Measurements from ENCODE around the gene CEP89. TPM values are rescaled to one million over a fixed set of nuclear protein-coding genes. Genes with fewer than 3 reads are reported as not detected.
"Not testable (repeated sequence)": the region's sequence is repeated elsewhere in the genome, so short reads cannot be mapped to it uniquely, and the experiment has no call there.

CEP89 gene
- total and polyA plus RNA-seq, 4 donors = 4.4 to 22.6 (median 16.0) TPM

DNA sequence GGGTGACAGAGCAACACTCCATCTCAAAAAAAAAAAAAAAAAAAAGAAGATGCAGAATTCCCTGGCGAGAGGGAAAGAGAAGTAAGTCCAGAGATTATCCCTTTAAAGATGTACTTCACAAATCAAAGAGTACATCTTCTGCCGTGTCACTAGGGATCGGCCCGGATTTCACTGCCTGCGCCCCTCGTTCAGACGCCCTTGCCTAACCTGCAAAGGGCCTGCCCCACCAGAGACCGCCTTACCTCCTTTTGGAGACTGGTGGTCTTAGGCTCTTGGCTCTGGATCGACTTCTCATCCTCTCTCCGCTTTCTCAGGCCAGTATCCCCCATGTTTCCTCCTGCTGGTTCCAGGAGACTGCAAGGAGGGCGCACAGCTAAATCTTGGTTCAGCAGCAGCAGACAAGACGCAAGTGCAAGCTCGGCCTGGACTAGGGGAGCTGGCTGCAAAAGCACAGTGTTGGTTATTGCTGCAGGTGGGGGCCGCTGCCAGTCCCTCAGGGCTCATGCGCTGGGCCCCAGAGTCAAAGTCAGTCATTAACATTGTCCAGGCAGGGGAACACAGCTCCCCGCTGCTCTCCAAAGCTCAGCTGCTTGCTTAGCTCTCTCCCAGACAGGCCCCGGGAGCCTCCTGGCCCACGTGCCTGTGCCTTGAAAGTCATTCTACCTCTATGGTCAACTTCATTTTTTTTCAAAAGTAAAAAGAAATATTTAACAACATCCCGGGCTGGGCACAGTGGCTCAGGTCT, 103.4 kb downstream of the CEP89 start:
- Histone ChIP-seq H3K27me3 (ENCODE audit: control insufficient read depth in 1 of 2, insufficient read depth in 2 of 2, low read length in 1 of 2) (no peaks in the 10 kb centered on the region), H3K36me3 (ENCODE audit: control insufficient read depth in 1 of 2, insufficient read depth in 2 of 2, low read length in 1 of 2) (no peaks in the 10 kb centered on the region), H3K4me3 (ENCODE audit: low read length in 2 of 2) (no peak overlapping the region), H3K9me3 (ENCODE audit: control insufficient read depth, low read length) (no peaks in the 10 kb centered on the region), H3K27ac (ENCODE audit: low read depth in 1 of 2, low read length in 2 of 2) (no peak overlapping the region), H3K4me1 (ENCODE audit: control insufficient read depth in 1 of 2, insufficient read depth in 2 of 2, low read length in 2 of 2) (no peaks in the 10 kb centered on the region)
- DNase-seq = no peak
- intact Hi-C loops (cut with DNase I) = no loop called here
- 84 to 86% methylated on average over 19 of the region's 19 CpGs for WGBS, 2 donors
- ATAC-seq (ENCODE audit: low FRiP score) = no peak

DNA sequence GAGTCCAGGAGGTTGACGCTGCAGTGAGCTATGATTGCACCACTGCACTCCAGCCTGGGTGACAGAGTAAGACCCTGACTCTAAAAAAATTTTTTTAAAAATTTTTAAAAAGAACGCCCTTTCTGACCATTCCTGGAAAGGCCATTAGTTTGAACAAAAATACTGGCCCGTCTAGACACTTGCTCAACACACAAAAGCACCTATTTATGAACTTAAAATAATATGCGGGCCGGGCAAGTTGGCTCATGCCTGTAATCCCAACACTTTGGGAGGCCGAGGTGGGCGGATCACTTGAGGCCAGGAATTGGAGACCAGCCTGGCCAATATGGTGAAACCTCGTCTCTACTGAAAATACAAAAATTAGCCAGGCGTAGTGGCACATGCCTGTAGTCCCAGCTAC, 104.3 kb downstream of the CEP89 start:
- H3K4me3 ChIP-seq (ENCODE audit: low read length in 2 of 2); ATAC-seq (ENCODE audit: low FRiP score); DNase-seq; H3K9me3 ChIP-seq (ENCODE audit: control insufficient read depth, low read length); H3K27me3 ChIP-seq (ENCODE audit: control insufficient read depth in 1 of 2, insufficient read depth in 2 of 2, low read length in 1 of 2); H3K4me1 ChIP-seq (ENCODE audit: control insufficient read depth in 1 of 2, insufficient read depth in 2 of 2, low read length in 2 of 2); H3K27ac ChIP-seq (ENCODE audit: low read depth in 1 of 2, low read length in 2 of 2); H3K36me3 ChIP-seq (ENCODE audit: control insufficient read depth in 1 of 2, insufficient read depth in 2 of 2, low read length in 1 of 2); intact Hi-C loops (cut with DNase I): not testable (repeated sequence)
- 84% methylated on average over 9 of the region's 9 CpGs for WGBS, 2 donors

DNA sequence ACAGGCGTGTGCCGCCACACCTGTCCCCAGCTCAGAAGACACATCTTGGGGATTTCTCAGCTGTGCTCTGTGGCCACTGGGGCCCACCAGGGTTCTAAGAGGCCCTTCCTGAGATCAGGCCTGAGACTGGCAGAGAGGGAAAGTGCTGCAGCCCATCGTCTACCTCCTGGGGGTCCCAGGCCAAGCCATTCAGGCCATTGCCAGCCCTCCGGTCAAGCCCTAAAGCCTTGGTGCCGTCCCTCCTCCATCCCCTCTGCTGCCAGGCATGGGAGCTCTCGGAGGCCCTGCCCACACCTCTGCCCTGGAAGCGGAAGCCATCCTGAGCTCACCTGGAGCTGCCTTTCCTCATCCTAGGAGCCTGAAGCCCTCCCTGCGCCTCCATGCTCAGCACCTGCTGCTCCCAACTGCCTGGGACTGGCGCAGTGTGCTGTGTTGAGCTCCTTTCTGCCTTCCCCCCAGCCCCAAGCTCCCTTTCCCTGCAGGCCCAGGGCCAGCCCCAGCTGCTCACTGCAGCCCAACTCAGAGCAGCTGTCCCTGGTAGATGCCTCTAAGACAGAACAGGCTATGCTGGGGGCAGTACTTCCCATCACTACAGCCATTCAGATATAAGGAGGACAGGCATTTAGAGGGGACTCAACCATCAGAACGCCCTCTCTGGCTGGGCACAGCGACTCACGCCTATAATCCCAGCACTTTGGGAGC, 105.0 kb downstream of the CEP89 start:
- 82 to 86% methylated on average over 12 of the region's 12 CpGs for WGBS, 2 donors
- no peak for DNase-seq
- no peak overlapping the region for H3K4me3 ChIP-seq (ENCODE audit: low read length in 2 of 2)
- no peaks in the 10 kb centered on the region for H3K27me3 ChIP-seq (ENCODE audit: control insufficient read depth in 1 of 2, insufficient read depth in 2 of 2, low read length in 1 of 2)
- H3K9me3 ChIP-seq (ENCODE audit: control insufficient read depth, low read length) = no peaks in the 10 kb centered on the region
- H3K4me1 ChIP-seq (ENCODE audit: control insufficient read depth in 1 of 2, insufficient read depth in 2 of 2, low read length in 2 of 2) = no peaks in the 10 kb centered on the region
- H3K36me3 ChIP-seq (ENCODE audit: control insufficient read depth in 1 of 2, insufficient read depth in 2 of 2, low read length in 1 of 2) = no peaks in the 10 kb centered on the region
- H3K27ac ChIP-seq (ENCODE audit: low read depth in 1 of 2, low read length in 2 of 2) = no peak overlapping the region
- intact Hi-C loops (cut with DNase I) = no loop called here
- no peak for ATAC-seq (ENCODE audit: low FRiP score)

DNA sequence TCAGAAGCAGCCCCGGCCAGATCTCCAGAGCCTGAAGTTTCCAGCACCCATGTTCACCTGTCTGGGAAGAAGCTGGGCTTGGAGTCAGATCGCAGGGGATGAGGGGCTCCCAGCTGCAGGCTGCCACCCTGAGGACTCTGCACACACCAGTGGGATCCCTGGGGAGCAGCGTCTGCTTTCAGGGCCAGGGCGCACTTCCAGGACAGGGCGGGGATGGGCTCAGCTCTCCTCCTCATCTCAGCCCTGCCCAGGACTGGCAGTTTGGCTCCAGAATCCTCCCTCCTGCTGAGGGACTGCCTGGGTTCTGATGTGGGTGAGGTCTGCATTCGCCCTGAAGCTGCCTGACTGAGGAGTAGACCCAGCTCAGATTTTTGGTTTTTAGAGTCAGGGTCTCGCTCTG, 105.7 kb downstream of the CEP89 start:
- H3K4me3 ChIP-seq (ENCODE audit: low read length in 2 of 2) = no peak overlapping the region
- intact Hi-C loops (cut with DNase I) = no loop called here
- ATAC-seq (ENCODE audit: low FRiP score) (no peak), DNase-seq (no peak)
- H3K4me1 ChIP-seq (ENCODE audit: control insufficient read depth in 1 of 2, insufficient read depth in 2 of 2, low read length in 2 of 2) = no peaks in the 10 kb centered on the region
- H3K9me3 ChIP-seq (ENCODE audit: control insufficient read depth, low read length) = no peaks in the 10 kb centered on the region
- no peaks in the 10 kb centered on the region for H3K27me3 ChIP-seq (ENCODE audit: control insufficient read depth in 1 of 2, insufficient read depth in 2 of 2, low read length in 1 of 2)
- H3K27ac ChIP-seq (ENCODE audit: low read depth in 1 of 2, low read length in 2 of 2) = no peak overlapping the region
- no peaks in the 10 kb centered on the region for H3K36me3 ChIP-seq (ENCODE audit: control insufficient read depth in 1 of 2, insufficient read depth in 2 of 2, low read length in 1 of 2)
- 73 to 75% methylated on average over 7 of the region's 7 CpGs for WGBS, 2 donors

DNA sequence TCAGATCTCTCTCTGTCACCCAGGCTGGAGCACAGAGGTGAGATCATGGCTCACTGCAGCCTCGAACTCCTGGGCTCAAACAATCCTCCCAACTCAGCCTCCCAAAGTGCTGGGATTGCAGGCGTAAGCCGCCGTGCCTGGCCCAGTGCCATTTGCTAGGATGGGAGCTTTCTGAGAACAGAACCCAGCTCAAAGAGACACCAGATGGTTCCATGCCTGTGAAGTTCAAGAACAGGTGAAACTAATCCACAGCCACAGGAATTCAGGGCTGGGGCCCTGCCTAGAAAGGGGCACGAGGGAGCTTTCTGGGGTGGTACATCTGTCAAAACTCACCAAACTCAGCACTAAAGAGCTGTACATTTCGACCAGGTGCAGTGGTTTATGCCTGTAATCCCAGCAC, 106.4 kb downstream of the CEP89 start:
- no peak for DNase-seq
- intact Hi-C loops (cut with DNase I) = no loop called here
- H3K4me3 ChIP-seq (ENCODE audit: low read length in 2 of 2) = no peak overlapping the region
- H3K9me3 ChIP-seq (ENCODE audit: control insufficient read depth, low read length) = no peaks in the 10 kb centered on the region
- no peaks in the 10 kb centered on the region for H3K27me3 ChIP-seq (ENCODE audit: control insufficient read depth in 1 of 2, insufficient read depth in 2 of 2, low read length in 1 of 2)
- ATAC-seq (ENCODE audit: low FRiP score) = no peak
- WGBS, 2 donors = 77 to 85% methylated on average over 6 of the region's 6 CpGs
- no peaks in the 10 kb centered on the region for H3K4me1 ChIP-seq (ENCODE audit: control insufficient read depth in 1 of 2, insufficient read depth in 2 of 2, low read length in 2 of 2)
- no peak overlapping the region for H3K27ac ChIP-seq (ENCODE audit: low read depth in 1 of 2, low read length in 2 of 2)
- H3K36me3 ChIP-seq (ENCODE audit: control insufficient read depth in 1 of 2, insufficient read depth in 2 of 2, low read length in 1 of 2) = no peaks in the 10 kb centered on the region

DNA sequence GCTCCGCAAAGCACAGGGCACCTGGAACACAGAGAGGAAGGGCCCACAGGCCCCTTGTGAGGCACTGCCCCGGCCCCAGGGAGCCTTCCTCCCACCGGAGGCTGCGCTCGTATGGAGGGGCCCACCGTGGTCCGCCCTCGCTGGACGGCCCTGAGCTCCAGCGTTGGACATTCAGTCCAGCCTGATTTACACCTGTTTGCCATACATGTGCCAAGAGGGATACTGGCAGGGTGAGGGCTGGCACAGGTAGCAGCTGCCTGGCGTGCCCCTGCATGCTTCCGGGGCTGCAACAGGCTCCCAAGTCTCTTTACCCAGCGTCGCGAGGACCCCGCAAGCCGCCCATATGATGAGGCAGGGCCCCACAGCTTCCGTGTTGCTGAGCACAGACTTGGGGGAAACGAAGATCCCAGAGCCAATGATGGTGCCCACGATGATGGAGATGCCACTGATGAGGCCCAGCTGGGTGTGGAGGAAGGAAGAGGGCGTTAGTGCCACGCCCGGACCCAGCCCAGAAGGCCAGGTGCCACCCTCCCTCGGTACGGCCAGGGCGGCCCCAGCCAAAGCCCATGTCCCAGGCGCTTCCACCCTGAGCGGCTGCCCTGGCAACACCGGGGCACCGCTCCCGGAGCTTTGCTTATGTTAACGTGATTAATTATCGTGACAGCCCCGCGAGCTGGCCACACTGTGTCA, 107.3 kb downstream of the CEP89 start:
- WGBS, 2 donors = 79 to 84% methylated on average over 35 of the region's 35 CpGs
- Histone ChIP-seq H3K4me3 (ENCODE audit: low read length in 2 of 2) (no peak overlapping the region), H3K27ac (ENCODE audit: low read depth in 1 of 2, low read length in 2 of 2) (no peak overlapping the region), H3K4me1 (ENCODE audit: control insufficient read depth in 1 of 2, insufficient read depth in 2 of 2, low read length in 2 of 2) (no peaks in the 10 kb centered on the region), H3K27me3 (ENCODE audit: control insufficient read depth in 1 of 2, insufficient read depth in 2 of 2, low read length in 1 of 2) (no peaks in the 10 kb centered on the region), H3K9me3 (ENCODE audit: control insufficient read depth, low read length) (no peaks in the 10 kb centered on the region), H3K36me3 (ENCODE audit: control insufficient read depth in 1 of 2, insufficient read depth in 2 of 2, low read length in 1 of 2) (no peaks in the 10 kb centered on the region)
- DNase-seq (no peak), ATAC-seq (ENCODE audit: low FRiP score) (no peak)
- intact Hi-C loops (cut with DNase I) = no loop called here

DNA sequence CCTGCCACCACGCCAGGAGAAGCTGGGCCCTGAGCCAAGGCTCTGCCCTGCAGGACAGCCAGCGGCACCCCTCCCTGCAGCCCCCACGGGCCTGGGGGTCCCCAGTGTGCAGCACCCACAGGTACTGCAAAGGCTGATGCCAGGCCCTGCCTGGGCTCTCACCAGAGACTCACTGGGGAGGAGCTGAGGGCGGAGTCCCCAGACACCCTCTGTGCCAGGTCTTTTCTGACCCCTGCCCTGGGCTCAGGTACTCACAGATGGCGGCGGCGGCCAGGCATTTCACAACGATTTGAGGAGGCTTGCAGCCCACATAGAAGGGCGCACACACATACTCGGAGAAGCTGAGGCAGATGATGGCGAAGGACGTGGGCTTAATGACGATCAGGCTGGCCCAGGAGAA, 107.9 kb downstream of the CEP89 start:
- Histone ChIP-seq H3K4me1 (ENCODE audit: control insufficient read depth in 1 of 2, insufficient read depth in 2 of 2, low read length in 2 of 2) (no peaks in the 10 kb centered on the region), H3K9me3 (ENCODE audit: control insufficient read depth, low read length) (no peaks in the 10 kb centered on the region), H3K27ac (ENCODE audit: low read depth in 1 of 2, low read length in 2 of 2) (no peak overlapping the region), H3K36me3 (ENCODE audit: control insufficient read depth in 1 of 2, insufficient read depth in 2 of 2, low read length in 1 of 2) (no peaks in the 10 kb centered on the region), H3K4me3 (ENCODE audit: low read length in 2 of 2) (no peak overlapping the region), H3K27me3 (ENCODE audit: control insufficient read depth in 1 of 2, insufficient read depth in 2 of 2, low read length in 1 of 2) (no peaks in the 10 kb centered on the region)
- ATAC-seq (ENCODE audit: low FRiP score) (no peak), DNase-seq (no peak)
- WGBS, 2 donors = 89 to 91% methylated on average over 13 of the region's 13 CpGs
- intact Hi-C loops (cut with DNase I) = no loop called here

DNA sequence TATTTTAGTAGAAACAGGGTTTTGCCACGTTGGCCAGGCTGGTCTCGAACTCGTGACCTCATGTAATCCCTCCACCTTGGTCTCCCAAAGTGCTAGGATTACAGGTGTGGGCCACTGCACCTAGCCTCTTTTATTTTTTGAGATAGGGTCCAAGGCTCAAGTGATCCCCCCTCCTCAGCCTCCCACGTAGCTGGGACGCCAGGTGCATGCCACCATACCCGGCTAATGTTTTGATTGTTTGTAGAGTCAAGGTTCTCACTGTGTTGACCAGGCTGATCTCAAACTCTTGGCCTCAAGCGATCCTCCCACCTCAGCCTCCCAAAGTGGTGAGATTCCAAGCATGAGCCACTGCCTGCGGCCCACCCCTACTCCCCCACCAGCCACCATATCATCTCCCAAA, 108.5 kb downstream of the CEP89 start:
- WGBS, 2 donors = 93 to 97% methylated on average over 8 of the region's 8 CpGs
- no peak overlapping the region for H3K27ac ChIP-seq (ENCODE audit: low read depth in 1 of 2, low read length in 2 of 2)
- ATAC-seq (ENCODE audit: low FRiP score) = no peak
- DNase-seq = no peak
- intact Hi-C loops (cut with DNase I) = no loop called here
- no peaks in the 10 kb centered on the region for H3K36me3 ChIP-seq (ENCODE audit: control insufficient read depth in 1 of 2, insufficient read depth in 2 of 2, low read length in 1 of 2)
- no peak overlapping the region for H3K4me3 ChIP-seq (ENCODE audit: low read length in 2 of 2)
- H3K9me3 ChIP-seq (ENCODE audit: control insufficient read depth, low read length) = no peaks in the 10 kb centered on the region
- H3K4me1 ChIP-seq (ENCODE audit: control insufficient read depth in 1 of 2, insufficient read depth in 2 of 2, low read length in 2 of 2) = no peaks in the 10 kb centered on the region
- H3K27me3 ChIP-seq (ENCODE audit: control insufficient read depth in 1 of 2, insufficient read depth in 2 of 2, low read length in 1 of 2) = no peaks in the 10 kb centered on the region

DNA sequence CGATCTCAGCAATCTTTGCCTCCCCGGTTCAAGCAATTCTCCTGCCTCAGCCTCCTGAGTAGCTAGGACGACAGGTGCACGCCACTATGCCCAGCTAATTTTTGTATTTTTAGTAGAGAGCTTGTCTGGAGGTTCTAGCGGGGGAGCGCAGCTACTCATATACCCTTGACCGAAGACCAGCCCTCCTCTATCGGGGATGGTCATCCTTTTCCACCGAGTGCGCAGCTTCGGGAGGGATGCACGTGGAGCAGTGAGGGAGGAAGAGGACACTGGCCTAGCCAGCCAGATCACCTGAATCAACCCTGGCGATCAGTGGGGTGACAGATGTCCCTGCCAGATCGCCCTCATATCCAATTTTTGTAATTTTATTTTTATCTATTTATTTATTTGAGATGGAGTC, 109.0 kb downstream of the CEP89 start:
- Histone ChIP-seq H3K27me3 (ENCODE audit: control insufficient read depth in 1 of 2, insufficient read depth in 2 of 2, low read length in 1 of 2) (no peaks in the 10 kb centered on the region), H3K36me3 (ENCODE audit: control insufficient read depth in 1 of 2, insufficient read depth in 2 of 2, low read length in 1 of 2) (no peaks in the 10 kb centered on the region), H3K9me3 (ENCODE audit: control insufficient read depth, low read length) (no peaks in the 10 kb centered on the region), H3K4me3 (ENCODE audit: low read length in 2 of 2) (no peak overlapping the region), H3K4me1 (ENCODE audit: control insufficient read depth in 1 of 2, insufficient read depth in 2 of 2, low read length in 2 of 2) (no peaks in the 10 kb centered on the region), H3K27ac (ENCODE audit: low read depth in 1 of 2, low read length in 2 of 2) (no peak overlapping the region)
- 93 to 94% methylated on average over 14 of the region's 14 CpGs for WGBS, 2 donors
- no peak for DNase-seq
- intact Hi-C loops (cut with DNase I) = no loop called here
- no peak for ATAC-seq (ENCODE audit: low FRiP score)
